ENCODE measurements around the gene USP25. TPM values are rescaled to one million over a fixed set of nuclear protein-coding genes. Genes with fewer than 3 reads are reported as not detected.

USP25 gene
- polyA plus RNA-seq, 1 donor = 46.5 TPM

GRCh38 chr21:15809818-15810217 lies 80.0 kb downstream of the USP25 start:
- no peak for DNase-seq

GRCh38 chr21:15815285-15815684 lies 85.5 kb downstream of the USP25 start:
- no peak for DNase-seq

DNA sequence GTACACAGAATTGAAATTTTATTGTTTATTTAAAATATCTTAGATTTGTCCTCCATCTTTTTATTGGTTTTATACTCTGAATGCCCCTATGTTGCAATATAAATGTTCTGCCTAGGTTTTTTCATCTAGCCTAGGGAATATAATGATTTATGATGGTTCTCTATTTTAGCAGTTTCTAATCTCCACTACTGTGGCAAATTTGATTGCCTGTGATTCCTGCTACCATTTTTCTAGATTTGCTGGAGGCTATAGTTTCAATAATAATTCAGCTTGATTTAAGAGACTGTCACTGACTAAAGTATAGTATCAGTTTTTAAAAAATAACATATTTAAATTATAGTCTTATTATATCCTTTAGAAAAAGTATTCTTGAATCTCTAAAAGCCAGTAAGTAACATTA lies 90.5 kb downstream of the USP25 start:
- no peak for DNase-seq

DNA sequence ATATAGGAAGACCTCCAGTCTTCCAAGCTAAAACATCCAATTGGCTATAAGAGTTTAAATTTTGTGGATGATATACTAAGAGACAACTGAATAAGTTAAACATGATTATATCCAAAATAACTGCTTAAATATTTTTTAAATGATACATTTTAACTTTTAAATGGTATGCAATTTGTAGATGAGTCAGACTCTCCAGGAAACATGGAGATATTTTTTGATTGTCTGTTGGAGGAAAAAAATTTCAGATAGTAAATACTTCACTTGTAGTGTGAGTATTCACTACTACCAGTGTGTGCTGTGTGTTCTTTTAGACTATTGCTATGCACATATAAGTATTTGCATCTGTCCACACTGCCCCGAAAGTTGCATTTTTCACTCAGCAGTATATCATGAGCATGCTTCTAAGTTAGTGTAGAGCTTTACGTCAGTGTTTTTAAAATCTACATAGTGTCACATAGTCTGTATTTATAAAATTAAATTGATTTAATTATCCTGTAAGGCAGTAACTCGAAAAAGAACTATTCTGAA lies 91.1 kb downstream of the USP25 start:
- DNase-seq = no peak

- no peak for DNase-seq
Observed at GRCh38 chr21:15823486-15824150, 93.8 kb downstream of the USP25 start.

DNA sequence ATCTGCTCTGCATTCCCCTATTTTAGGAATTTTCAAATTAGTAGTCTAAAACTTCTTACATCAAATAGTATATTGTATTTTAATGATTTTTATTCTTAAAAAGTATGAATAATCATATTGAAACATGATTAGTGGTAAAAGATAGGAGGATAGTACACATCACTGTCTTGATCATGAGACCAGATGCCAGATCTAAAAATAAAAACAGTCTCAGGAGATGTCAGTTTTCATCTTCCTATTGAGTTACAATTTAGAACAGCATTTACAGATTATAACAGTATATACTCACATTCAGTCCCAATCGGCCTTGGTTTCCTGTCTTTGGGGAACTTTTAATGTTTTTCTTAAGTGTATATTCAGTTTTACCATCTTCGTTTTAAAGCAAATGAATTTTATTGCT lies 95.9 kb downstream of the USP25 start:
- no peak for DNase-seq

DNA sequence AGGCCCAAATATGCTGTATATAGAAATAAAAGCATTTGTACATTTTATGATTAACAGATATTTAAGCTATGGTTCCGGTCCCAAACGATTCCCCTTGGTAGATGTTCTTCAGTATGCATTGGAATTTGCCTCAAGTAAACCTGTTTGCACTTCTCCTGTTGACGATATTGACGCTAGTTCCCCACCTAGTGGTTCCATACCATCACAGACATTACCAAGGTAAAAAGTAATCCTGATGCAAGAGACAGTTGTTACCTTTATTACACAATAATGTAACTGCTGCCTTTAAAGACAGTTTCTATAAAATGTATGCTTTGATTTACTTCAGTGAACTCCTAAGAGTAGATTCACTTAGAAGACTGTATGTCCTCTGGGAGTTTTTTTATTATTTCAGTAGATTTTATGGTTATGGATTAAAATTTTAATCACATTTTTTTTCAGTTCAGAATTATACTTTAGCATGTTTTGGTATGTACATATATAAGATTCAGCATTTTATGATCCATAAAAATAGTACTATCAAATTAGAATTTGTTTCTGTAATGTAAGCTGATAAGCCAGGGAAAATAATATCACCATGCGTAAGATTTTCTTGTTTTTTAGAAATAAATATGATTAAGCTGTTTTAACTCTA lies 96.5 kb downstream of the USP25 start:
- no peak for DNase-seq

DNA sequence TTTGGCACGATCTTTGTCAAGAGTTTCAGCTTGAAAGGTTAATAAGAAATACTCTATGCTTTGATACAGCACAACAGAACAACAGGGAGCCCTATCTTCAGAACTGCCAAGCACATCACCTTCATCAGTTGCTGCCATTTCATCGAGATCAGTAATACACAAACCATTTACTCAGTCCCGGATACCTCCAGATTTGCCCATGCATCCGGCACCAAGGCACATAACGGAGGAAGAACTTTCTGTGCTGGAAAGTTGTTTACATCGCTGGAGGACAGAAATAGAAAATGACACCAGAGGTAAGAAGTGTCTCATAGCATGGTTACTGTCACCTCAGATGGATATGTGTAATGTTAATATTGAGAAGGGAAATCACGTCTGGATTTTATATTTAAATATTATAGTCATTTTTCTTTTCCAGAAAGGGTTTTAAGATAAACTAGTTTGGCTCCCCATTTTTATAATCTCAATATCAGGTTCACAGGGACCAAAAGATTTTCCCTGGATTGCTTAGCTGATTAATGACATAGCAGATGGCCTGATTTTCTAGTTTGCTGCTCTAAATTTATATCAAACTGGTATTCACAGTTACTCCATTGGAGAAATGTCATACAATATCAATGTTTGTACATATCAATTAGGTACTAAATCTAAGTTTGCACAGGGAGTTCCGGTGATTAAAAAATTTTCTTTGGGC lies 97.3 kb downstream of the USP25 start:
- DNase-seq = no peak

- DNase-seq = no peak
Observed at GRCh38 chr21:15831497-15831896, 101.7 kb downstream of the USP25 start.

GRCh38 chr21:15837645-15838044 lies 107.9 kb downstream of the USP25 start:
- DNase-seq = no peak

GRCh38 chr21:15839026-15839425 lies 109.2 kb downstream of the USP25 start:
- no peak for DNase-seq

DNA sequence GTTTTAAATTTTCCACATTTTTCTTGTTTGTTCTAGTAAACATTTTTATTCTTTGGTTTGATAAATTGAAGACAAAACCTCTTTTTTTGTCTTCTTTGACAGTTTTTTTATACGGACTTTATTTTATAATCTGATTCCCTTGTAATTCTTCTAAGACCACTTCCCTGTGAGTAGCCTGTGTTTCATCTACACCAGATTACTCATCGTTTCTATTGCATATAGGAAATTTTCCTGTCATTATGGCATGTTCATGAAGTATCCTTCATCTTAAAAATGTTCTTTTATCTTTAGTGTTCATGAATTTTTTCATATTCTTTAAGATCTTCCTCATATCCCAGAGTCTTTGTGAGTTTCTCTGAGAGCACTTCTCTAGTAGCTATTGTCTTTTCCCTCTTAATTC lies 109.8 kb downstream of the USP25 start:
- DNase-seq = no peak

DNA sequence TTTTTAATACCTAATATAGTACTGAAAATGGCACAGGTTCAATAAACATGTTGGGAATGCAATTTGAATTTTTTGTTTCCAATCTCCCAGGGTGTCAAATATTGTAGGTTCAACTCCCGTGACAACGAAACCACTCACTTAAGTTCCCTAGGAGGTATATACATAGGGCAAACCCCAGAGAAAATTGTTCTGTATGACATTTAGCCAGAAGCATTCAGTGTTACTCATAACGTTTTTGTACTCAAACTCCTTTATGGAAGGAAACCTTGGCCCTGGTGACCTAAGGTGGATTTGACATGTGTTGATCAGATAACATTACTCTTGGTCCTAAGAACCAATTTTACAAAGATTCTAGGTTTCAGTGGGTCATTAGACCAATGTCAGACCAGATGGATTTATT lies 110.6 kb downstream of the USP25 start:
- DNase-seq = no peak

DNA sequence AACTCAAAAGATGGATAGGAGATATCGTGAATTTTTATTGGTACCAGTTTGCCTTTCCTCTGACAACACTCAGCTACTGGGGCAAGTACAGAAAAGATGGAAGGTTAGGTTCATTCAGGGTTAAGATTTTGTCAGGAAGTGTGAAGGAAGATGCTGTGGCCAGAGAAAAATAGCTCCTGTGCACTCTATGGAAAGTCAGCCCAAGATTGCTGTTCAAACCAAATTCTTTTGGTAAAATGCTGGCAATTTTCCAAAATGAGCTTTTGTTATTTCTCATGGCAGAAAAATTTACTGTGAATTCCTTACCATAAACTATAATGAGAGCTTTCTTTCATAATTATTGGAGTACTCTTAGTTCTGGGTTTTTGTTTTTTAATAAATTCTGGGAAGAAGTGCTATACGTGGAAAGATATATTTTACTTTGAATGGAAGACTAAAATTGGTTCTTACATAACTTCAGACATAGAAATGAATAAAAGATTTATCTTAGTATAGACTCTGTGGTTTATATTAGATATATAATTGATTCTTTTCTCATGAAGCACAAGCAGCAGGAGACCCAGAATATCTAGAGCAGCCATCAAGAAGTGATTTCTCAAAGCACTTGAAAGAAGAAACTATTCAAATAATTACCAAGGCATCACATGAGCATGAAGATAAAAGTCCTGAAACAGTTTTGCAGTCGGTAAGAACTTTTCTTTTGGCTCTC lies 112.2 kb downstream of the USP25 start:
- no peak for DNase-seq

GRCh38 chr21:15842565-15842880 lies 112.7 kb downstream of the USP25 start:
- no peak for DNase-seq

GRCh38 chr21:15843766-15844165 lies 114.0 kb downstream of the USP25 start:
- DNase-seq = no peak

GRCh38 chr21:15848634-15849560 lies 119.1 kb downstream of the USP25 start:
- no peak for DNase-seq

- no peak for DNase-seq
Observed at GRCh38 chr21:15849927-15850326, 120.1 kb downstream of the USP25 start.

- no peak for DNase-seq
Observed at GRCh38 chr21:15850645-15851044, 120.9 kb downstream of the USP25 start.

GRCh38 chr21:15852146-15852545 lies 122.4 kb downstream of the USP25 start:
- no peak for DNase-seq

DNA sequence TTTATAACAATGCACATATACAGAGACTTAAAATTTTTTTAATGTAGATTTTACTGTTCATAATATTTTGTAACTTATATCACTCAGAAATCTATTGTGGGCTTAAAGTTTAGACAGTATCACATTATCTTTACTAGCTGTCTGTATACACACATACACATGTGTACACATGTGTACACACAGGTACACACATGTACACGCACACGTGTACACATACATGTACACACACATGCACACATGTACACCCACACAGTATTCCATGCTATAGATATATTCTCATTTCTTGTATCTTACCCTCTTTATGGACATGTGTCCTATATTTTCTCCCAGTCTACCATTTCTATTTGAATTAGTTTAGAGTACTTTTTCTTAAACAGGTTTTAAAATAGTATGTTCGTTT lies 123.3 kb downstream of the USP25 start:
- no peak for DNase-seq

GRCh38 chr21:15856813-15857212 lies 127.0 kb downstream of the USP25 start:
- no peak for DNase-seq

All from hindlimb muscle (tissue), 1 donor.